HCT116 (cell line): ENCODE data around the gene BRICD5.

ENCODE experiments used
- CTCF ChIP-seq, 3 experiments: fragments of 200-600 bp in 1 of 3; sonication (generic) in 1 of 3; IDR thresholded peaks in 2 of 3; conservative IDR thresholded peaks in 1 of 3; 2 replicates each; pipeline ENCODE4 v1.5.1; 2012 to 2017; ENCODE audit warnings: low read depth in 2 of 3, low read length in 2 of 3, antibody characterized with exemption in 1 of 3, borderline replicate concordance in 1 of 3, control low read depth in 1 of 3, mild to moderate bottlenecking in 1 of 3, mixed read lengths in 1 of 3, mixed run types in 1 of 3, moderate library complexity in 1 of 3; ENCODE audit not compliant: insufficient read depth in 1 of 3
- JUND ChIP-seq: IDR thresholded peaks from 2 replicates; pipeline ENCODE4 v1.6.1; 2012
- POLR2A ChIP-seq: IDR thresholded peaks from 2 replicates; pipeline ENCODE4 v1.7.0; 2011; ENCODE audit warnings: borderline replicate concordance; ENCODE audit not compliant: insufficient read depth, insufficient read length; ENCODE audit errors: extremely low read depth

- no peak for TF ChIP-seq CTCF (IDR thresholded peaks at IDR 0.05 in 2 of 3, conservative IDR thresholded peaks at IDR 0.05 in 1 of 3; ENCODE audit: borderline replicate concordance in 1 of 3, insufficient read depth in 1 of 3, low read depth in 2 of 3, low read length in 2 of 3)
- TF ChIP-seq JUND = no peak
- TF ChIP-seq POLR2A = no peak
Observed at GRCh38 chr16:2243781-2244180, 33.1 kb upstream of the BRICD5 start.
